MCF 10A (cell line): Measurements from ENCODE around the gene HBG1. TPM values are rescaled to one million over a fixed set of nuclear protein-coding genes. Genes with fewer than 3 reads are reported as not detected.

Source experiments
- BruUV-seq: library from RNA; stranded (reverse); fragments of 400-500 nt; replicated peaks from 2 replicates; lab custom pipeline; 2021; lab: Mats Ljungman, UMichigan
- CTCF ChIA-PET: fragments of 300-600 bp; sonication (Branson Sonifier 250); formaldehyde crosslinking; extraction: SDS; loops from one replicate; lab custom pipeline; 2021; ENCODE audit warnings: antibody characterized with exemption, inconsistent platforms; lab: Yijun Ruan, JAX
- POLR2A ChIA-PET: fragments of 300-600, 350-650 bp; sonication (Branson Sonifier 250); formaldehyde crosslinking; extraction: SDS; loops from one replicate; lab custom pipeline; 2020; ENCODE audit warnings: antibody characterized with exemption, inconsistent platforms; lab: Yijun Ruan, JAX
- DNase-seq: peaks from one replicate; pipeline ENCODE4 v3.0.0-alpha.2; 2018; ENCODE audit not compliant: unreplicated experiment
- H3K27ac Mint-ChIP-seq: one replicate; pipeline ENCODE4 v1.8.0; 2022; ENCODE audit warnings: mild to moderate bottlenecking, low read depth, mixed read lengths; ENCODE audit not compliant: unreplicated experiment
- H3K27me3 Mint-ChIP-seq: one replicate; pipeline ENCODE4 v1.8.0; 2022; ENCODE audit warnings: mixed read lengths; ENCODE audit not compliant: insufficient read depth, unreplicated experiment
- H3K36me3 Mint-ChIP-seq: one replicate; pipeline ENCODE4 v1.8.0; 2022; ENCODE audit warnings: mild to moderate bottlenecking, moderate library complexity, mixed read lengths; ENCODE audit not compliant: insufficient read depth, unreplicated experiment
- H3K4me1 Mint-ChIP-seq: one replicate; pipeline ENCODE4 v1.8.0; 2022; ENCODE audit warnings: mixed read lengths; ENCODE audit not compliant: insufficient read depth, unreplicated experiment
- H3K4me3 Mint-ChIP-seq: one replicate; pipeline ENCODE4 v1.8.0; 2022; ENCODE audit warnings: mild to moderate bottlenecking, moderate library complexity, mixed read lengths; ENCODE audit not compliant: unreplicated experiment
- H3K9me3 Mint-ChIP-seq: one replicate; pipeline ENCODE4 v1.8.0; 2022; ENCODE audit warnings: mixed read lengths; ENCODE audit not compliant: unreplicated experiment
- intact Hi-C: fragments of 100-400 bp; cut with micrococcal nuclease; formaldehyde crosslinking; loops from 2 replicates; pipeline ENCODE4 v1.14.1; 2022
- total RNA-seq: library from RNA; stranded (reverse); gene quantifications from 2 replicates; pipeline ENCODE4 v1.2.3, GENCODE V29; 2022
- TF ChIP-seq, protein P1 (sequence below): fragments of 200-600 bp; IDR thresholded peaks from one replicate; pipeline ENCODE4 v1.8.0; 2022; ENCODE audit warnings: antibody characterized with exemption, mild to moderate bottlenecking; ENCODE audit not compliant: unreplicated experiment

HBG1 gene
- total RNA-seq, 1 experiment from 2014 or later, result not detected

DNA sequence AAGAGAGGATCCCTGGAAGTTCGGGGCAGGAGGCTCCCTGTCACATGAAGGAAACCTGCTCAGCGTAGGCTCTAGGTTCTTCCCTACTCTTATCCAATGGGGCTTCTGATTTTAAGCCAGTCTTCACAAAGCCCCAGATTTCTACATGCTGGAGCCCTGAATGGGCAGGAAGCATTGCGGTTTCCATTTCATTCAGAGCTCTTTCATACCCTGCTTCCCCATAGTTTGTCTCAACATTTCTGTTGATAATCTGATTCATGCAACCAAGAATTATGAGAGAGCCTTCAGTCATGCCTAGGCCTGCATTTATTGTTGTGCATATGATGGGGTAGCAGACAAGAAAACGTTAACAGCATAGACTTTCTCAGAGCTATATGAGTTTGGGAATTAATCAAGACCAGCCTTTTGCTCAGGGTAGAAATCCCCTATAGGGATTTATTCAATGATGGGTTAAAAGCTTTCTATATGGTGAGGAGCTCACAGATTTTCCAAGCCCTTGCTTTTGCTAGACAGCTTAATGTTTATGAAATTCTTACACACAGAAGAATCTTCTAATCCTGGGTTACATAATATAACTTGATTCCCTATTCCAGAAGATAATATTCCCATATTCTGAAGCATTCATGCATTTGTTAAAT lies 36.2 kb upstream of the HBG1 start:
- ChIA-PET POLR2A (no interaction called here), CTCF (interaction anchor here (0.8 to 1.2 kb wide), 2 partner anchors 9 to 85 kb away, joined by 3 to 4 read pairs; partner anchors contain the start of gene OR51V1)
- intact Hi-C loops, result no loop called here
- TF ChIP-seq, protein P1, sequence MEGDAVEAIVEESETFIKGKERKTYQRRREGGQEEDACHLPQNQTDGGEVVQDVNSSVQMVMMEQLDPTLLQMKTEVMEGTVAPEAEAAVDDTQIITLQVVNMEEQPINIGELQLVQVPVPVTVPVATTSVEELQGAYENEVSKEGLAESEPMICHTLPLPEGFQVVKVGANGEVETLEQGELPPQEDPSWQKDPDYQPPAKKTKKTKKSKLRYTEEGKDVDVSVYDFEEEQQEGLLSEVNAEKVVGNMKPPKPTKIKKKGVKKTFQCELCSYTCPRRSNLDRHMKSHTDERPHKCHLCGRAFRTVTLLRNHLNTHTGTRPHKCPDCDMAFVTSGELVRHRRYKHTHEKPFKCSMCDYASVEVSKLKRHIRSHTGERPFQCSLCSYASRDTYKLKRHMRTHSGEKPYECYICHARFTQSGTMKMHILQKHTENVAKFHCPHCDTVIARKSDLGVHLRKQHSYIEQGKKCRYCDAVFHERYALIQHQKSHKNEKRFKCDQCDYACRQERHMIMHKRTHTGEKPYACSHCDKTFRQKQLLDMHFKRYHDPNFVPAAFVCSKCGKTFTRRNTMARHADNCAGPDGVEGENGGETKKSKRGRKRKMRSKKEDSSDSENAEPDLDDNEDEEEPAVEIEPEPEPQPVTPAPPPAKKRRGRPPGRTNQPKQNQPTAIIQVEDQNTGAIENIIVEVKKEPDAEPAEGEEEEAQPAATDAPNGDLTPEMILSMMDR, result no peak
- Mint-ChIP-seq H3K4me1 (peaks cover 10% of the 10 kb centered on the region), H3K36me3 (no peaks in the 10 kb centered on the region), H3K27ac (peak overlapping the region; percentile 47), H3K9me3 (no peaks in the 10 kb centered on the region), H3K4me3 (no peak overlapping the region), H3K27me3 (no peaks in the 10 kb centered on the region)
- peak; percentile 5 for DNase-seq
- BruUV-seq, result no TSS peak

DNA sequence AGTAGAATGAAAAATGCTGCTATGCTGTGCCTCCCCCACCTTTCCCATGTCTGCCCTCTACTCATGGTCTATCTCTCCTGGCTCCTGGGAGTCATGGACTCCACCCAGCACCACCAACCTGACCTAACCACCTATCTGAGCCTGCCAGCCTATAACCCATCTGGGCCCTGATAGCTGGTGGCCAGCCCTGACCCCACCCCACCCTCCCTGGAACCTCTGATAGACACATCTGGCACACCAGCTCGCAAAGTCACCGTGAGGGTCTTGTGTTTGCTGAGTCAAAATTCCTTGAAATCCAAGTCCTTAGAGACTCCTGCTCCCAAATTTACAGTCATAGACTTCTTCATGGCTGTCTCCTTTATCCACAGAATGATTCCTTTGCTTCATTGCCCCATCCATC lies 35.0 kb upstream of the HBG1 start:
- Mint-ChIP-seq H3K9me3 (no peaks in the 10 kb centered on the region), H3K4me1 (peaks cover 20% of the 10 kb centered on the region), H3K27ac (no peak overlapping the region), H3K27me3 (no peaks in the 10 kb centered on the region), H3K4me3 (no peak overlapping the region), H3K36me3 (no peaks in the 10 kb centered on the region)
- intact Hi-C loops, result no loop called here
- TF ChIP-seq, protein P1, result no peak
- POLR2A ChIA-PET, result no interaction called here
- BruUV-seq, result no TSS peak
- CTCF ChIA-PET, result interaction anchor here (1.8 kb wide), 1 partner anchor 81 kb away, joined by 6 read pairs; no protein-coding TSS in a partner anchor
- no peak for DNase-seq

DNA sequence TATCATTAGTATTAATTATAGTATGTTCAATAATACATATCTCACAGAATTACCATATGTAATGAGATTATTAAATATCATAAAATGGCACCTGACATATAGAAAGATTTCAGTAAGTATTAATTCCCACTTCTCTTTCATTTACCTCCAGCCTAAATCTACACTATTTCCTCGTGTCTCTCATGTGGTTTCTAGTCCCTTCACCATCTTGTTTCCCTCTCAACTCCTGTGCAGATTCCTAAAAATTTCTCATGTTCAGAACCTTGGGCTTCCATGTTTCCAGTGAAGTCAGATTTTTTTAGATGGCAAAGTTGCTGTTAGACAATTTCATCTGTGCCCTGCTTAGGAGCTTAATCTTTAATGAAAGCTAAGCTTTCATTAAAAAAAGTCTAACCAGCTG lies 34.2 kb upstream of the HBG1 start:
- Mint-ChIP-seq H3K27ac (no peak overlapping the region), H3K4me1 (peaks cover 21% of the 10 kb centered on the region), H3K36me3 (no peaks in the 10 kb centered on the region), H3K4me3 (no peak overlapping the region), H3K9me3 (no peaks in the 10 kb centered on the region), H3K27me3 (no peaks in the 10 kb centered on the region)
- TF ChIP-seq, protein P1, result no peak
- CTCF ChIA-PET, result interaction anchor here (0.5 to 1.8 kb wide), 2 partner anchors 15 to 80 kb away, joined by 3 to 6 read pairs; no protein-coding TSS in a partner anchor
- intact Hi-C loops, result no loop called here
- POLR2A ChIA-PET, result interaction anchor here (0.5 kb wide), 1 partner anchor 526 kb away, joined by 3 read pairs; no protein-coding TSS in a partner anchor
- DNase-seq, result no peak
- BruUV-seq, result no TSS peak

DNA sequence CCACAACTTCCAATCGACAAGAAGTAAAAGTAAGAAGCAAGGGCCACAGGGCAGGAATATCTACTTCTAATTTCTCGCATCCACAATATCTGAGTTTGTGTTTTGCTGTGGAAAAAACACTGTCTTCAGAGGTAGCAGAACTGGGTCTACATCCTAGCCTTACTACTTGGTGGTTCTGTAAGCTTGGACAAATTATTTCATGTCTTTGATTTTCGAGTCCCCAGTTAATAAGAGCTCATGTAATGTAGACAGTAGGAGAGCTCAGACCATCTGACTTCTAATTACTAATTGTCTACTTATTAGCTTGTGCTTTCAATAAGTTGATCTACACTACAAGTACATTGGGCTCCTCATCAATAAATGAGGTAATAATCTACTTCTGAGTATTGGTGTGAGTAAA lies 33.4 kb upstream of the HBG1 start:
- Mint-ChIP-seq H3K36me3 (no peaks in the 10 kb centered on the region), H3K27ac (no peak overlapping the region), H3K9me3 (no peaks in the 10 kb centered on the region), H3K4me1 (peaks cover 21% of the 10 kb centered on the region), H3K27me3 (no peaks in the 10 kb centered on the region), H3K4me3 (no peak overlapping the region)
- intact Hi-C loops, result no loop called here
- BruUV-seq, result no TSS peak
- DNase-seq, result no peak
- ChIA-PET POLR2A (no interaction called here), CTCF (interaction anchor here (1.8 to 3.2 kb wide), 2 partner anchors 7 to 79 kb away, joined by 6 to 12 read pairs; no protein-coding TSS in a partner anchor)
- TF ChIP-seq, protein P1, result no peak
